H9 (cell line): Measurements from ENCODE around the gene MICAL3. TPM values are rescaled to one million over a fixed set of nuclear protein-coding genes. Genes with fewer than 3 reads are reported as not detected.

Experiments used
- DNase-seq: peaks from one replicate; pipeline ENCODE4 v3.0.0-alpha.2; 2017
- H2AFZ ChIP-seq: one replicate; pipeline ENCODE4 v1.6.1; 2013; ENCODE audit warnings: mild to moderate bottlenecking, low read length, control low read depth, moderate library complexity
- H2AK5ac ChIP-seq: 2 replicates; pipeline ENCODE4 v1.6.1; 2013; ENCODE audit warnings: low read length, control low read depth, mixed read lengths; ENCODE audit not compliant: insufficient read length
- H2BK120ac ChIP-seq: one replicate; pipeline ENCODE4 v1.6.1; 2013; ENCODE audit warnings: low read depth, mild to moderate bottlenecking, low read length, control low read depth, inconsistent platforms; ENCODE audit not compliant: poor library complexity, severe bottlenecking
- H2BK12ac ChIP-seq: 2 replicates; pipeline ENCODE4 v1.6.1; 2013; ENCODE audit warnings: low read length, control low read depth, mixed read lengths, low read depth; ENCODE audit not compliant: insufficient read length
- H2BK15ac ChIP-seq: 2 replicates; pipeline ENCODE4 v1.6.1; 2013; ENCODE audit warnings: low read depth, low read length, control low read depth
- H2BK20ac ChIP-seq: one replicate; pipeline ENCODE4 v1.6.1; 2013; ENCODE audit warnings: low read depth, mild to moderate bottlenecking, low read length, control low read depth, inconsistent platforms; ENCODE audit not compliant: poor library complexity, severe bottlenecking
- H2BK5ac ChIP-seq: 2 replicates; pipeline ENCODE4 v1.6.1; 2013; ENCODE audit warnings: low read length, control low read depth, mixed read lengths; ENCODE audit not compliant: insufficient read length
- H3K14ac ChIP-seq: 2 replicates; pipeline ENCODE4 v1.6.1; 2013; ENCODE audit warnings: low read length, control low read depth; ENCODE audit not compliant: insufficient read depth
- H3K18ac ChIP-seq: 2 replicates; pipeline ENCODE4 v1.6.1; 2013; ENCODE audit warnings: low read depth, mild to moderate bottlenecking, mixed read lengths, low read length, control low read depth; ENCODE audit not compliant: insufficient read length
- H3K23ac ChIP-seq: 2 replicates; pipeline ENCODE4 v1.6.1; 2013; ENCODE audit warnings: low read length, control low read depth, mixed read lengths, low read depth; ENCODE audit not compliant: insufficient read length
- H3K23me2 ChIP-seq: 2 replicates; pipeline ENCODE4 v1.6.1; 2013; ENCODE audit warnings: low read depth, mild to moderate bottlenecking, mixed read lengths, low read length, control low read depth; ENCODE audit not compliant: insufficient read length, poor library complexity, severe bottlenecking
- H3K27ac ChIP-seq: 2 replicates; pipeline ENCODE4 v1.5.1; 2013; ENCODE audit warnings: low read length, control low read depth, mixed read lengths, low read depth; ENCODE audit not compliant: insufficient read length
- H3K27me3 ChIP-seq: 2 replicates; pipeline ENCODE4 v1.6.1; 2013; ENCODE audit warnings: low read length, control low read depth, inconsistent platforms; ENCODE audit not compliant: insufficient read depth
- H3K4ac ChIP-seq: 2 replicates; pipeline ENCODE4 v1.6.1; 2013; ENCODE audit warnings: low read depth, mild to moderate bottlenecking, control low read depth, inconsistent platforms, low read length, moderate library complexity
- H3K4me1 ChIP-seq: 2 replicates; pipeline ENCODE4 v1.6.1; 2013; ENCODE audit warnings: low read length, control low read depth, inconsistent platforms; ENCODE audit not compliant: insufficient read depth
- H3K4me2 ChIP-seq: 2 replicates; pipeline ENCODE4 v1.6.1; 2013; ENCODE audit warnings: low read length, control low read depth, mixed read lengths; ENCODE audit not compliant: insufficient read length, insufficient read depth
- H3K56ac ChIP-seq: 2 replicates; pipeline ENCODE4 v1.6.1; 2013; ENCODE audit warnings: low read depth, mild to moderate bottlenecking, mixed read lengths, low read length, control low read depth; ENCODE audit not compliant: insufficient read length
- H3K79me1 ChIP-seq: 2 replicates; pipeline ENCODE4 v1.6.1; 2013; ENCODE audit warnings: low read depth, mild to moderate bottlenecking, moderate library complexity, low read length, control low read depth, inconsistent platforms; ENCODE audit not compliant: insufficient read depth, poor library complexity, severe bottlenecking
- H3K79me2 ChIP-seq: 2 replicates; pipeline ENCODE4 v1.6.1; 2013; ENCODE audit warnings: low read length, control low read depth, inconsistent platforms; ENCODE audit not compliant: insufficient read depth
- H3K9ac ChIP-seq: 2 replicates; pipeline ENCODE4 v1.6.1; 2013; ENCODE audit warnings: low read length, control low read depth, mixed read lengths; ENCODE audit not compliant: insufficient read length; ENCODE audit errors: extremely low read depth
- H3K9me3 ChIP-seq: one replicate; pipeline ENCODE4 v1.6.1; 2013; ENCODE audit warnings: low read depth, low read length, inconsistent platforms; ENCODE audit not compliant: control insufficient read depth
- H3T11ph ChIP-seq: one replicate; pipeline ENCODE4 v1.6.1; 2013; ENCODE audit warnings: mild to moderate bottlenecking, low read length, control low read depth, inconsistent platforms
- H4K20me1 ChIP-seq: one replicate; pipeline ENCODE4 v1.6.1; 2013; ENCODE audit not compliant: control insufficient read depth, insufficient read length, insufficient read depth
- H4K5ac ChIP-seq: 2 replicates; pipeline ENCODE4 v1.6.1; 2013; ENCODE audit warnings: low read depth, mild to moderate bottlenecking, mixed read lengths, low read length, control low read depth; ENCODE audit not compliant: insufficient read length
- H4K8ac ChIP-seq: replicated peaks from 2 replicates; pipeline ENCODE4 v1.6.1; 2013; ENCODE audit warnings: low read length, control low read depth, mixed read lengths, low read depth; ENCODE audit not compliant: insufficient read length
- H4K91ac ChIP-seq: 2 replicates; pipeline ENCODE4 v1.6.1; 2013; ENCODE audit warnings: low read depth, mild to moderate bottlenecking, moderate library complexity, mixed read lengths, low read length, control low read depth; ENCODE audit not compliant: insufficient read length
- H3K27ac Mint-ChIP-seq, 3 experiments: 2 replicates in 2 of 3; 3 replicates in 1 of 3; pipeline ENCODE4 v1.8.0; 2020 to 2021; ENCODE audit warnings: mixed read lengths in 3 of 3, mild to moderate bottlenecking in 1 of 3, moderate library complexity in 1 of 3
- H3K27me3 Mint-ChIP-seq: 2 replicates; pipeline ENCODE4 v1.8.0; 2021; ENCODE audit warnings: low read depth, mild to moderate bottlenecking, moderate library complexity, mixed read lengths
- H3K36me3 Mint-ChIP-seq, 3 experiments: 2 replicates in 2 of 3; 3 replicates in 1 of 3; pipeline ENCODE4 v1.8.0; 2020 to 2021; ENCODE audit warnings: low read depth in 3 of 3, mixed read lengths in 3 of 3; ENCODE audit not compliant: insufficient read depth in 1 of 3
- H3K4me1 Mint-ChIP-seq, 2 experiments: 2 replicates each; pipeline ENCODE4 v1.8.0; 2020; ENCODE audit warnings: mixed read lengths in 2 of 2
- H3K4me3 Mint-ChIP-seq, 2 experiments: 2 replicates in 1 of 2; 3 replicates in 1 of 2; pipeline ENCODE4 v1.8.0; 2020 to 2021; ENCODE audit warnings: mild to moderate bottlenecking in 2 of 2, mixed read lengths in 2 of 2, moderate library complexity in 1 of 2
- H3K9me3 Mint-ChIP-seq, 2 experiments: 2 replicates in 1 of 2; 3 replicates in 1 of 2; pipeline ENCODE4 v1.8.0; 2020; ENCODE audit warnings: mild to moderate bottlenecking in 2 of 2, mixed read lengths in 2 of 2, moderate library complexity in 1 of 2
- CTCF ChIP-seq: fragments of 200-600 bp; sonication (generic); conservative IDR thresholded peaks from 3 replicates; pipeline ENCODE4 v1.8.0; 2021; ENCODE audit warnings: antibody characterized with exemption, mild to moderate bottlenecking
- WGBS: extraction: QIAGEN DNeasy Blood & Tissue Kit; methylation state at CpG from one replicate; pipeline ENCODE4 v1.1.7; 2013; ENCODE audit warnings: missing lambda C conversion rate, low lambda C conversion rate, mixed read lengths; ENCODE audit not compliant: insufficient read length; ENCODE audit errors: extremely low coverage; 5-methylcytosine and 5-hydroxymethylcytosine counted together
- total RNA-seq: library from RNA; stranded (reverse); gene quantifications from 2 replicates; pipeline ENCODE4 v1.2.1, GENCODE V29; 2021

The MICAL3 gene
- total RNA-seq, 1 experiment from 2014 or later = 50.2 TPM

DNA sequence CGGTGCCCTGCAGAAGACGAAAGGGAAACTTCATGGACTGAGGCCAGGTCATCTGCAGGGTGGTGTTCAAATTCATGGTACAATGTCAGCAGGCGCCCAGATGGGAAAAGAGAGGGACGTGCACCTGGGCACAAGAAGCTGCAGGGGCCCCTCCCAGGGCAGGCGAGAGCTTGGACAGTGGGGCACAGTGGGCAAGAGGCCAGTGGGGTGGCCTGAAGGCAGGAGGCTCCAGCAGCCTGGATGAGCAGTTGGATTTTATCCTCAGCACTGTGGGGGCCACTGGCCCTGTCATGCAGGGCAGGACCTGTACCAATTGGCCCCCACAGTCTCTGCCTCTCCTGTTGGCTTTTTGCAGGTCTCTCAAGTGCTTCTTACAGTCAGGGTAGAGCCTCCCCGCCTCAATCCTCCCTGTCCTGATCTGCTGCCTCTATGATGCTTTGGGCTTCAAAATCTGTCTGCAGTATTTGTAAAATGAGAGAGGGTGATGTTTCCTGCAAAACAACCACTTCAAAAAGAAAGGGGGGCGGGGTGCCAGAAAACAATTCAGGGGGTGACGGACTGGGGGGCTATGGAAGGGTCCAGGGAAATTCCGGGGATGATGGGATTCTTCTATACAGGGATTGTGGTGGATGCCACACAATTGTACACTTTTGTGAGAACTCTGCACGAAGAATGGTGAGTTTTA lies 248.4 kb downstream of the MICAL3 start:
- Histone ChIP-seq H4K91ac (no peak overlapping the region), H3T11ph (no peak overlapping the region), H2BK12ac (no peak overlapping the region), H3K14ac (no peak overlapping the region), H2BK5ac (no peak overlapping the region), H3K23me2 (peaks cover 11% of the 10 kb centered on the region), H3K56ac (no peak overlapping the region), H3K9me3 (no peaks in the 10 kb centered on the region), H2AFZ (no peak overlapping the region), H3K23ac (no peak overlapping the region), H3K4me2 (no peak overlapping the region), H4K8ac (no peak overlapping the region), H2BK120ac (no peak overlapping the region), H2BK15ac (no peak overlapping the region), H3K18ac (no peak overlapping the region), H3K4me1 (peaks cover 5% of the 10 kb centered on the region; the same call in 1 of the 2 replicates), H2BK20ac (no peak overlapping the region), H2AK5ac (no peak overlapping the region), H4K5ac (no peak overlapping the region), H3K9ac (no peak overlapping the region), H3K4ac (no peak overlapping the region), H3K79me1 (no peaks in the 10 kb centered on the region), H3K27ac (no peak overlapping the region), H4K20me1 (no peaks in the 10 kb centered on the region), H3K79me2 (0 out of 2 replicates have a peak, but pooled peaks cover 2% of the 10 kb centered on the region), H3K27me3 (no peaks in the 10 kb centered on the region)
- Mint-ChIP-seq H3K36me3 (peaks cover 0 to 4% (median 1%) of the 10 kb centered on the region in 3 experiments; a peak in 2 of 7 replicates), H3K4me3 (peak overlapping the region in 1 of 2 experiments; percentile 80; a peak in 2 of 5 replicates), H3K9me3 (no peaks in the 10 kb centered on the region; a peak in 2 of 5 replicates), H3K27me3 (peaks cover 36% of the 10 kb centered on the region), H3K27ac (no peak overlapping the region), H3K4me1 (peaks cover 28 to 34% of the 10 kb centered on the region in 2 experiments)
- no CpG with 5 or more reads among the region's 10 CpGs for WGBS
- no peak for DNase-seq
- no peak for TF ChIP-seq CTCF
